NCI-H69 (cell line): ENCODE data around the gene SHLD2.
"Not testable (repeated sequence)": the region's sequence is repeated elsewhere in the genome, so short reads cannot be mapped to it uniquely, and the experiment has no call there.

ENCODE experiments used
- DNase-seq: peaks from one replicate; lab custom pipeline; 2025; lab: John Stamatoyannopoulos, UW

The SHLD2 gene

DNA sequence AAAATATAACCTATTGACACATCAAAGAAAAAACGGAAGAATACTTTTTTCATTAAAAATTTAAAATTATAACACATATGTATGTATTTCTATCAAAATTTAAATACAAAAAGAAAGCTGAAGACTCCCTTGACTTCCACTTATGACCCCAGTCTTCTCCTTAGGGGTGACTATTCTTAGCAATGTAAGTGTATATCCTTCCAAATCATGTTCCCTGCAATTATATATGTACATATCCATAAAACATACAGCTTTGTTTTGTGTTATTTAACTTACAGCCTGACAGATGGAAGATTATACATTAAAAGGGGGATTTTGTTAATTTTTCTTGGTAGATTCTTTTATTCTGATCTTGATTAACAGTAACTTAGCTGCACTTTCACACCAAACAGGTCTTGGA lies 9.5 kb upstream of the SHLD2 start:
- DNase-seq, result peak; percentile 28

DNA sequence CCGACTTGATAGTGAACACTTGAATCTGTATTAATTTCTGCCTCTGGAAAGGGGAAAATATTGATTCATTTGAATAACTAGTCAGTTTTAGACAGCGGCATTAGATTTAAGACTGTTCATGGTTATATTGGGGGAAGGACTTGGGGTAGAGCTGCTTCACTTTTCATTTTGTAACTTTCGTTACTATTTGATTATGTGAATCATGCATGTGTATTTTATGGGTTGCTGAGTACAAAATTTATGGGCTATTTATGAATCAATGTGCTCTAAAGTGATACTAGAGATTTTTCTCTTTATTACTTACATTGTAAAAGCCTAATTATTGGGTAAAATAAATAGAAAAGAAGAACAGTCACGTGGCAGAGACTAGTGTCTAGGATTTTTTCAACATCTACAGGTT lies 5.3 kb upstream of the SHLD2 start:
- DNase-seq, result no peak

DNA sequence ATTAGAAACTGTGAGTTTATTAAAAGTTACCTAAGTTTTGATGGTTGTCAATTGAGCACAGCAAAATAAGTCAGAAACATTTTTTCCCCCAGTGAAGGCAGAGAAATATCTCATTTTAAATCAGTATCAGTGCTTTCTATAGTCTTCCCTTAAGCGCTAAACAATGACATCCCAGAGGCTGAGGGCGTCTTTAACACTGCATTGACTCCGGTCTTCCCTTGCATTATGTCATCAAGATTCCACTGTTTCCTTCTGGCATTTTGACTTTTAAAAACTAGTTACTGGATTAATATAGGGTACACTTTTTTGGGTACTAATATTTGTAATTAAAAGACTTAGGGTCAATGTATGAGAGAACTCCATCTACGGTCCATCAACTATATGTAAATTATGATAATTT lies 4.2 kb upstream of the SHLD2 start:
- DNase-seq, result no peak

DNA sequence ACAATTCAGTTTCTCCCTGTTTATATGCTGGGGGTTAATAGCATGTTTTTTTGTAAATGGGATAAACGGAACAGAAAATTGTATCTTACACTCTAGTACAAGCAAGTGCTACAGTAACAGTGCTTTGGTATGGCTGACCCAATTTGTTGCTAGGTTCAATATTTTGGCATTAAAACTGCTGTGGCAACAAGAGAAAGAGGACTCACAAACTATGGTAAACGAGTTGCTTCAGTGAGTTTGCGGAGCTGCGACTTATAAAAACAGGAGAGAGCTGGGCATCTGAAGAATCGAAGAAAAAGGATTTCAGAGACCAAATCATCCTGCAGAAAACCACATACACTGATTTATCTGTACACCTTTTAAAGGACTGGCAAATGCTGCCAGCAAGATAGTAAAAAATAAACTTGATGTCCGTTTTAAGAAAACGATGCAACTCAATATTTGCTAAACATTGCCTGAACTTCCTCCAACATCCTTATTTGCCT lies 2.6 kb upstream of the SHLD2 start:
- no peak for DNase-seq

DNA sequence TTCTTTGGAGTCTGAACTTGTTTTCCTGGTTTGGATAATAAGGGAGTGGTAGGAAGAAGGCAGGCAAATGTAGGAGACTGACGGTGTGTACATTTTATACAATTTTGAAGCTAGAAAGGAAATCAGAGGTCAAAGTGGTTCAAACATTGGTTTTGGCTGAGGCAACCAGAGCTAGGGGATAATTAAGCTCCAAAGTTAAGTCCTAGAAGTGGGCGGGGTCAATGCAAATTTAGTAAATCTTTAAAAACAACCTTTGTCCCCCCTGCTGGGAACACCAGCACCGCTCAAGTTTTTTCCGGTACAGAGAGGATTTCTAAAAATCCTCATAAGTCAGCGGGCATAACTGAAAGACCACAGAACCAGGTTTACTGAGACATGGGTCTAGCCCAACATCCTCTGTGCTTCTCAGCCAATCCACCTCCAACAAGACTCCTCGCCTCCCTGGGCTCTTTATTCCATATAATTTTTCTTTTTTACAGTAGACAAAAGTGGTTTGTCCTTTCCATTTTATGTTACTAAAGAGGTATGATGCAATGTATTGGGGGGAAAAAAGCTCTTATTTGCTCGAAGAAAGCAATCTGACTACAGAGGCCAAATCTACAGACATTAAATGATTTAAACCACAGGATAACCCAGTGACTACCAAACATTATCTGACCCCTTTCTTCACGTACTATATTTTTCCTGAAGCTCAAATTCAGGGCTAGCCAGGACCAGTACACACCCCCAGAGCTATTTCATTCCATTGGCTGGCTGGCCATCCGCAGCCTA lies 2.0 kb upstream of the SHLD2 start:
- peak; percentile 39 for DNase-seq

DNA sequence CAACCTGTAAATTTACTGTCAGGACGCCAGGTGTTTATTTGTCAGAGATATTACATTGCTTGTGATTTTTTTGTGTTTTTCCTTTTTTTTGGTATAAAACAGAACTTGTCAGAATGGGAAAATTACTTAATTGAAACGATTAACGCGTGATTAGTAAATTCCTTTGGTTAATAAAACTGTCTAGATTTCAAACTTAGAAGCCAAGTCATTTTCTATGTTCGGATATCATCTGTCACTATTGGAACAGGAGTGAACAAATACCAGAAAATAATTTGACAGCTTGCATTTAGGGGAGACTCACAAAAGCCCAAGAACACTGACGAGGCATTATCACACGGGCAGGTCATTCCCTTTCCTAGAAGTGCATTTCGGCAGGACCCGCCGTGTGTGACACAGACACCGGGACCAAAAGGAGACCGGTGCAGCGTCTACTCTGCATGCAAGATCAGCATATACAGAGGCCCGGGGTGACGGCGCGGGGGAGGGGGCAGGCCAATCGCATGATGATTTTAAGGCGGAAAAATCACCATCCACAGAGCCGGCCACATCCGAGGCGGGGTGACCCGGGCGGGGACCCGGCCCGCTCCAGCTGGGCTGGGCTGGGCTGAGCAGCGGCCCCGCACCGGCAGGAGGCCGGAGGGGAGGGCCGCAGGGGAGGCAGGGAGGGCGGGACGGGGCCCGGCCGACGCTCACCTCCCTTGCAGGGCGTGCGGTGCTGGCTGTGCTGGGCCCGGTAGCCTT lies 1.2 kb upstream of the SHLD2 start:
- peak; percentile 59 for DNase-seq

DNA sequence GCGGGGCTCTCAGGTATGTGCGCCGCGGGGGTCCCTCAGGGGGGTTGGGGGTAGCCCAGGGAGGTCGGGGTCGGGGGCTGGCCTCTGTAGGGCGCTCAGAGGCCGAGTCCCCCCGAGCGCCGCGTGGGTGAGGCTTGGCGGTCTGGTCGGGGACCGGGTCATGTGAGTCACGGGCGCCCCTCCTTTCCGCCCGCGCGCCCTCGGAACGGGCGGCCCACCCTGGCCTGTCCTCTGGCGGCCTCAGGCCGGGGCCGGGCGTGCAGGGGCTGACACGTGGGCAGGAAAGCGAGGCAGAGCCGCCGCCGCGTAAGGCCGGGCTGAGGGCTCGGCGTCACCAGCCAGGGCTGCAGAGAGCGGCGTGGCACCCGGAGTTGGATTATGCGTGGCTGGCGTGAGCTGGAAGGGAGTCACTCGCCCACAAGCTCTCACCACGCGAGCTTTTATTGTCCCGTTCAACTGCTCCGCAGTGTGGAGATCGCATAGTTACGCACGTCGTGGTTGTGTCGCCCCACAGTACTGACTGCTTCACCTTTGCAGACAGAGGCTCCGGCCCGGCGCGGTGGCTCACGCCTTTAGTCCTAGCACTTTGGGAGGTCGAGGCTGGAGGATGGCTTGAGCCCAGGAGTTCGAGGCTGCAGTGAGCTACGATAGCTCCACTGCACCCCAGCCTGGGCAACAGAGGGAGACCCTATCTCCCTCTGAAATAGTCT lies 385 bp downstream of the SHLD2 start:
- peak; percentile 70 for DNase-seq

DNA sequence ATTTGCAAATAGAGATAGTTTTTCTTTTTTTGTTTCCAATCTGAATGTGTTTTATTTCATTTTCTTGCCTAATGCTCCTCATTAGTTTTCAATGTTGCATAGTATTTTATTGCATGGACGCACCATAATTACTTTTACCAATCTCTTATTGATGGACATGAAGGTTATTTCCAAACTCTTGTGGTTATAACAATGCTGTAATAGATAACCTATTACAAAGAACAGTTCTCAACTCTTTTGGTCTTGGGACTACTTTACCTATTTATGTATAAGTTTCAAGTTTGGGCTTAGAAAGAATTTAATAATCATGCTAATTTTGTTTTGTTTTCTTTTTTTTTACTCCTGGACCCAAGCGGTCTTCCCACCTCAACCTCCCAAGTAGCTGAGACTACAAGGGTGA lies 7.0 kb downstream of the SHLD2 start:
- no peak for DNase-seq

DNA sequence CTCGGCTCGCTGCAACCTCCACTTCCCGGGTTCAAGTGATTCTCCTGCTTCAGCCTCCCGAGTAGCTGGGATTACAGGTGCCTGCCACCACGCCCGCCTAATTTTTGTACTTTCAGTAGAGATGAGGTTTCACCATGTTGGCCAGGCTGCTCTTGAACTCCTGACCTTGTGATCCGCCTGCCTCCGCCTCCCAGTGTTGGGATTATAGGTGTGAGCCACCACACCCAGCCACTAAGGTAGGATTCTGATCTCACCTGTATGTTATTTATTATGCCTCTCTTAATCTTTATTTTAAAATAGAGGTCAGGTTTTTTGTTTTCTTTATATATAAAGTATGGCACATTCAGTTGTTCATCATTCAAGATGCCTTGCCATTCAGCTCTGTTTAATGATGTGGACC lies 9.7 kb downstream of the SHLD2 start:
- DNase-seq, result not testable (repeated sequence)

DNA sequence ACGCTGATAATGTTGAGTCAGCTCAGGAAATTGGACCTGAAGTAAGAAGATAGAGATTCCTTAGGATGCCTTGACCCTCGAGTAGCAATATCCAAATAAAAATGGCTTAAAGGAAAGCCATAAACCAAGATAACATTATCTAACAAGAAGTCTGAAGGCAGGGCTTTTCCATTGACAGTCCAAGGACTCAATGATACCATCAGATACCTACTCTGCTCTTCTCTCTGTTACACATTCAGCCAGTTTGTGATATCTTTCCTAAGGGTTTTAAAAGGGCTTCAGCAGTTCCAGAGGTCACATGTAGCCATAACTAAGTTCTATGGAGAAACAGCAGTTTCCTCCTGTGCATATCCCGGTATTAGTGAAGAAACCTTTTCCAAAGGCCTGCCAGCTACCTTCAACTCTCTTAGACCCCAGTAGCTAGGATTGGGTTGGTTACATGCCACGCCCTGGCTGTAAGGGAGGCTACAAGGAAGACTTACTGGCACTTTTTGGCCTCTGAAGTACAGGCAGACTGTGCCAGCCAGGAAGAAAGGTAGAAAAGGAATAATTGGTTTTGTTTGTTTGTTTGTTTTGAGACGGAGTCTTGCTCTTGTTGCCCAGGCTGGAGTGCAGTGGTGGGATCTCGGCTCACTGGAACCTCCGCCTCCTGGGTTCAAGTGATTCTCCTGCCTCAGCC lies 10.6 kb downstream of the SHLD2 start:
- no peak for DNase-seq

DNA sequence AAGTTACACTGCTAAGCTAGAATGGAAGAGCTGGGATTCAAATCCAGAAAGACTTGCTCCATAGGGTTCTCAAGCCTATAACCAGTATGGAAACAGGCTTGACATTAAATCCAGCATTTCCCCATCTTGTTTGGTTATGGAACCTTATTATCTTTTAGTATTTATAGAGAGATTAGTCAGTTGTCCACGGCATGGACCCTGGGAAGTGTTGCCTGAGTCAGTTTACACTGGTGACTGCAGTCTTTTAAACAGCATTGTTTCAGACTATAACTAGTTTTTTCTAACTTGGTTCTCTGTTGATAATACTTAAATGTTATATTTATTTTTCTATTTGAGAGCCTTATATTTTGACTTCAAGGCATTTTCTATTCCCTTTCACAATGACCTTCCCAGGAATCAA lies 23.1 kb downstream of the SHLD2 start:
- not testable (repeated sequence) for DNase-seq

DNA sequence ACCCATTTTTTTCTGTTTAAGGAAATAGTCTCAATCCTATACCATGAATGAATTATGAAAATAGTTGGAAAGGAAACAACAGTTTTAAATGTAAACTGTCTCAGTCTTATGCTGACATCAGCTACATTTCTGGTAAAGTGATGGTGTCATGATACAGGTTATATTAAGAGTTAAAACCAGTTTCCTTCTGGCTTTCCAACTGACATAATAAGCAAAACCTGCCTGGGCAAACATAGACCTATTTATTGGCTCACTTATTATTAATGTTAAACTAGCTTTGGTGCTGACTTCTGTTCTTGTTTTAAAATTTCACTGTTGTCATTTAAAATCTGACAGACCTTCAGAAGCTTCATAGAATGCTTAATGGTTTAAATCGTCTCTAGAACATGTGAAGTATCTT lies 24.0 kb downstream of the SHLD2 start:
- DNase-seq, result not testable (repeated sequence)

DNA sequence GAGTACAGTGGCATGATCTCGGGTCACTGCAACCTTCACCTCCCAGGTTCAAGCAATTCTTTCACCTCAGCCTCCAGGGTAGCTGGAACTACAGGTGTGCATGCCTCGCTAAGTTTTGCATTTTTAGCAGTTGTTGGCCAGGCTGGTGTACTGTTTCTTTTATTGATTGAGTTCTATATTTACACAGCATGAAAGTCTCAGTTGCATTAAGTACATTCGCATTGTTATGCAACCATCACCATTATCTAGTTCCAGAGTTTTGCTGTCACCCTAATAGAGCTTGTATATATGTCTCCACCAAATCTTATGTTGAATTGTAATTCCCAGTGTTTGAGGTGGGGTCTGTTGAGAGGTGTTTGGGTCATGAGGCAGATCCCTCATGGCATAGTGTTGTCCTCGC lies 28.3 kb downstream of the SHLD2 start:
- DNase-seq, result not testable (repeated sequence)

DNA sequence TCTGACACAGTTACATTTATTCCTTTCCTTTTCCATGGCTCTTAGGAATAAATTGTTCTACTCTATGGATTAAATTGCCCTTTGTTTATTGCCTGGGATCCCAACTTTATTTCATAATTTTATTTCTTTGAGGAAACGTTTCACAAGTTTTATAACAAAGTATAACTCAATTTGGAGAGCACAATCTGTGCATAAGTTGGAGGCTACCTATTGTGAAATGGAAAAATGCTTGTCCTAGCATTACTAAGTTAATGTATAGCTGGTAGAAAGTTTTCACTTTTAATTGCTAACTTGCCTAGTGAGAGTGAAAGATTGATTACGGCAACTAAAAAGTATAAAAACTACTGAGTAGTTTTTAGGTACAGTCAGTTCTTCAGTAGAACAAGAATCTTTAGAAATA lies 32.0 kb downstream of the SHLD2 start:
- DNase-seq, result not testable (repeated sequence)

DNA sequence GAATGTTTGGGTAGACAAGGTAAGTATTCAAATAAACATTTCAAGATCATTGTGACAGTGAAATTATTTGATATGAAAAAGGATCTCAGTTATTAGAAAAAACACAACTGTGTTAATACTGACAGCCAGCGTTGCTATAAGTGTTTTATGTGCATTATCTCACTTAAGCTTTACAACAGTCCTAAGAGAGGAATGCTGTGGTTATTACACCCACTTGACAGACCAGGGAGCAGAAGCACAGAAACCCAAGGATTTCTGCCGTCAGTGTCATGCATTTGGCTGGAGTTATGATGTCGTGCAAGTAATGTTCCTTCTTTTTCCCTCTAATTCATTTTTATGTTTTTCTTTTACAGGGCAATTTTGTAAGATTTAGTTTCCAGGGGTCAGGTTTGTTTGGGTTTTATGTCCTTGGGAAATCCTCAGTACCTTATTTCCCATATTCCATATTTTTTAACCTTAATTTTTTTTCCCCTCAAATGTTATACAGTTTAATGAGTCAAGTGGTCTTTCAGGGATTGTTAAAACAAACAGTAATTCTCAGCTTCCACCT lies 32.7 kb downstream of the SHLD2 start:
- not testable (repeated sequence) for DNase-seq

DNA sequence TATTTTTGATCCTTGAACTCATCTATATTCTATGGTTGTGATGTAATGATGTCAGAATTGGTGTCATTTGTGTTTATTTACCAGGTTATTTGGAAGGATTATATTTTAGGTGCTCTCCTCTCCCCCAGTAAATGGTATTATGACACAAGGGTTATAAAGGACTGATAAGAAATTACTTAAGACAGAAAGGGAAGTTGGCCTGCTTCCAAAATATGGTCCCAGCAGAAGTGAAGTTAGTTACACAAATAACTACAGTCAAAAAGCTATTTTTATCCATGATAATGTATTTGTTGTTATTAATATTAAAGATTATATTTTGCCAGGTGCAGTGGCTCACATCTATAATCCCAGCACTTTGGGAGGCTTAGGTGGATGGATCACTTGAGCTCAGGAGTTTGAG lies 37.2 kb downstream of the SHLD2 start:
- not testable (repeated sequence) for DNase-seq

DNA sequence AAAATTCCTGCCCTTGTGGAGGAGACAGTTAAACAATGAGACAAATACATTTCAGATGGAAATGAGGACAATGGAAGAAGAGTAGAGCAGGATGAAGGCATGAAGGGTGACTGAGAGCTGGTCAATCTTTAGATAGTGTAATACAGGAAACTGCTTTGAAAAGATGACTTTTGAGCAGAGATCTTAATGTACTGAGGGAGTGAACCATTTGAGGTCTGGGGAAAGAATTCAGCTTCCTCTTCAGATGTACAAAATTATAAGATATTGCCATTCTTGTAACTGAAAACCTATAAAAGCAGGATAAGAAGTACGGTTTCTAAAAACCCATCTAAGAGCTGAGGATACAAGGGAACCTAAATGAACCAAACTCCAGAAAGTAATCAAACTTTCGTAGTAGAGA lies 38.9 kb downstream of the SHLD2 start:
- not testable (repeated sequence) for DNase-seq

DNA sequence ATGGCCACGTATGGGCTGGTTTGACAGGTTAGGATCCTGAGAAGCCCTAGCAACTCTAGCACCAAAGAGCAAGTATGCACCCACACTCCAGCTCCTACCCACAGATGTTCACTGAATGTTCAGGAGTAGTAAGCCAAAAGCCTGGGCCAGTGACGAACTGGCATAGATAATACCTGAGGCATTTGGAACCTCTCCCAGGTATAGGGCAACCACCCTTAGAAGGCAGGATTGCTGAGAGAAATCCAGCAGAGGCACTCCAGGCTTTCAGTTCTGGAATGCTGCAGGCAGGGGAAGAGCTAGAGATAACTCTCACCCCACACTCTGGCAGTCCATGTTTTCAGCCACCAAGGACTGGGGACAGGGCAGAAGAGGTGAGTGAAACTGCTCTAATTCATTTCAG lies 39.4 kb downstream of the SHLD2 start:
- DNase-seq, result not testable (repeated sequence)

DNA sequence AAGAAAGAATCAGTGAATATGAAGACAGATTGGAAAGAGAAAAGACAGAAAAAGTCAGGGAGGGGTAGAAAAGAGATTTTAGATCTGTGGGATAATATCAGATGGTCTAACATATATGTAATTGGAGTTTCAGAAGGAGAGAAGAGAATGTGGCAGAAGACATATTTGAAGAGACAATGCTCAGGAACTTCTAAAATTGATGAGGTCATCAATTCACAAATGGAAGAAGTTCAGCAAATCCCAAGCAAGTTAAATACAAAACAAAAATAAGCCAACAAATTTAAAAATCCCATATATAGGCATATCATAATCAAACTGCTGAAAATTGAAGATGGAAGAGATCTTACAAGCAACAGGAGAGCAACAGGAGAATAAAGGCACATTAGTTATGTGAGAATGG lies 42.5 kb downstream of the SHLD2 start:
- not testable (repeated sequence) for DNase-seq

DNA sequence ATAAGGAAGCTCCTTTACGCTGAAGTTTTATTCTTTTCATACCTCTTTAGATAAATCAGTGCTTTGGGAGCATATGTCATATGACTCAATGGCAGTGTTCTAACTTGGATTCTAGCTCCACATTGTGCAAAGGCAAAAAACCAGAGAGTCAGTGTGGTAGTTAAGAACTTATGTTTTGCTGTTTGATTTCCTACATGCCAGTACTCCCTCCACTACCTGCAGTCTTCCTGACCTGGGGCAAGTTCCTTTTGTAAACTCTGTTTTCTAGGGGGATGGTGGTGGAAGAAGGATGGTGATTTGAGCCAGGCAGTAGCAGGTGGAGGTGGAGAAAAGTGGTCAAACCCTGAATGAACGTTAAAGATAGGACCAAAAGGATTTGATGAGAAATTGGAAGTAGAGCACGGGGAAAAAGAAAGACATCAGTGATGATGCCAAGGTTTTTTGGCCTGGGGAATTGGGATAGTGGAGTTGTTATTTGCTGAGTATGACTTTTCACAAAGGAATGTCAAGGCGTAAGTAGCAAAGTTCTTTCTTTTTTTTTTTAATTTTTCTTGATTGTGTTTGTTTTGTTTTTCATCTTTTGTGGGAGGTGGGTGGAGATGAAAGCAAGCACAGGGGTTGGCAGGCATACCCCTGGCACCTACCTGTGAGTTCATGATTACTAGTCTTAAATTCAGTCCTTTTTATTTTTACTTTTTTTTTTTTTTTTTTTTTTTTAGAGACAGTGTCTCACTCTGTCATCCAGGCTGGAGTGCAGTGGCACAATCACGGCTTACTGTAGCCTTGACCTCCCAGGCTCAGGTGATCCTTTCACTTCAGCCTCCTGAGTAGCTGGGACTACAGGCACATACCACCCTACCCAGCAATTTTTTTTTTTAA lies 47.5 kb downstream of the SHLD2 start:
- DNase-seq, result not testable (repeated sequence)

DNA sequence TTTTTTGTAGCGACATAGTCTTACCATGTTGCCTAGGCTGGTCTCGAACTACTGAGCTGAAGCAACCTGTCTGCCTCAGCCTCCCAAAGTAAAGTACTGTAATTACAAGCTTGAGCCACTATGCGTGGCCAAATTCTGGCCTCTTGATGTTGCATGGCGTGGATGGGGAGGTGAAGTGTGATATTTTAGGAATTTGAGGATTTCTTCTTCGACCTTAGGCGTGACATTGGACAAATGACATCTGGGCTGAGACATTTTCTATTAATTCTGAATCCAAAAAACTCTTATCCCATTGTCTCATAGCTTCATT lies 48.1 kb downstream of the SHLD2 start:
- not testable (repeated sequence) for DNase-seq
